Stomach (tissue), 4 donors: ENCODE measurements around the gene WNT11.

Experiments used
- CTCF ChIP-seq, 7 experiments: fragments of 450-650 bp in 4 of 7; fragments of 200-600 bp in 3 of 7; sonication (generic) in 3 of 7; IDR thresholded peaks; one replicate each; pipeline ENCODE4 v1.5.1; 2016 to 2019; ENCODE audit warnings: antibody characterized with exemption in 7 of 7, control low read depth in 2 of 7, mild to moderate bottlenecking in 1 of 7
- POLR2AphosphoS5 ChIP-seq, 3 donors: sonication (generic); formaldehyde crosslinking; IDR thresholded peaks; one replicate each; pipeline ENCODE4 v1.6.1; 2016; ENCODE audit warnings: antibody characterized with exemption in 3 of 3

GRCh38 chr11:76150141-76150540 lies 56.2 kb downstream of the WNT11 start:
- TF ChIP-seq CTCF (IDR thresholded peaks at IDR 0.05) (no peak), POLR2AphosphoS5 (IDR thresholded peaks at IDR 0.05) (no peak)
